ENCODE measurements around the gene XK. TPM values are rescaled to one million over a fixed set of nuclear protein-coding genes. Genes with fewer than 3 reads are reported as not detected.

The XK gene
- total RNA-seq, 1 donor from 2014 or later: 0.14 TPM

GRCh38 chrX:37781081-37781480 lies 95.5 kb downstream of the XK start:
- intact Hi-C loops (cut with micrococcal nuclease): no loop called here
- DNase-seq: no peak
- no peaks in the 10 kb centered on the region for H3K9me3 Mint-ChIP-seq
- peaks cover 12% of the 10 kb centered on the region for H3K4me1 Mint-ChIP-seq
- no peaks in the 10 kb centered on the region for H3K27me3 Mint-ChIP-seq
- no peaks in the 10 kb centered on the region for H3K36me3 Mint-ChIP-seq (ENCODE audit: low read depth)
- H3K27ac Mint-ChIP-seq: no peak overlapping the region
- no peak overlapping the region for H3K4me3 Mint-ChIP-seq

Other genes with a start within 250 kb of the XK start
- gene LANCL3, start 114.1 kb upstream of the XK start, total RNA-seq: 0.16 and 0.28 TPM in 2 replicates
- not detected in 2 replicates for gene CYBB, start 94.3 kb downstream of the XK start, total RNA-seq
- gene DYNLT3, start 161.8 kb downstream of the XK start, total RNA-seq: 13.3 and 14.5 TPM in 2 replicates